ENCODE results near the gene MRPS6. TPM values are rescaled to one million over a fixed set of nuclear protein-coding genes. Genes with fewer than 3 reads are reported as not detected.

MRPS6 gene
- total RNA-seq, 1 experiment from 2014 or later = 43.5 TPM

DNA sequence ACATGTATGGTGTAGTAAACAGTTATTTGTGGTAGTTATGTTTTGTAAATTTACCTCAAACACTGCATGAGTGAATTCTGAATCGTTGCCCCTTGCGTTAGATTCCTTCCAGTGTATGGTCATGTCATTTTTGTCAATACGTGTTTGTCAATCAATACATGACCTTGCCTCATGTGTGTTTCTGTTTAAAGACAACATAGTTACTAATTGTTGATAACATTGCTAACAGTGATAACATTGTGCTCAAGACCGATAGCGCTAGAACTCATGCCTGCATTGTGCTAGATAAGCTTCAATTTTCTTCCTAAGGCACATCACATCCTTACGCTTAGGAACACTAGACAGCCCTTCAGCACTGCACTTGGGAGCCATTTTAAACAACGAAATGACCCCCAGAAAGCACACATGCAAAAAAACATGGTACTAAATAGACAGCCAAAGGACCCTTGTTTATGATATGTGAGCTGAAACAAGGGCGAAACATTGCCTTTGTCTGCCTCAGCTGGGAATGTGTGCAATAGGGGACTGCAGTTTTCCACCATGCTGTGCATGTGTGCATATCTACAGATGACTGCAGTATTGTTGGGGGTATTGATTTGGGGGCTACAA is 37.3 kb downstream of the MRPS6 start:
- no peak overlapping the region for H3K27ac Mint-ChIP-seq (ENCODE audit: unreplicated experiment)
- no peaks in the 10 kb centered on the region for H3K36me3 Mint-ChIP-seq (ENCODE audit: insufficient read depth, unreplicated experiment)
- H3K4me1 Mint-ChIP-seq (ENCODE audit: low read depth, unreplicated experiment) = peaks cover 10% of the 10 kb centered on the region
- intact Hi-C loops (cut with micrococcal nuclease; ENCODE audit: unreplicated experiment) = no loop called here
- H3K27me3 Mint-ChIP-seq (ENCODE audit: unreplicated experiment) = no peaks in the 10 kb centered on the region
- CTCF ChIA-PET = no interaction called here
- H3K9me3 Mint-ChIP-seq (ENCODE audit: low read depth, unreplicated experiment) = no peaks in the 10 kb centered on the region
- no peak for TF ChIP-seq CTCF (IDR thresholded peaks at IDR 0.05; ENCODE audit: unreplicated experiment)
- no peak for DNase-seq
- no TSS peak for BruUV-seq (replicated peaks)
- no peak overlapping the region for H3K4me3 Mint-ChIP-seq (ENCODE audit: low read depth, unreplicated experiment)

DNA sequence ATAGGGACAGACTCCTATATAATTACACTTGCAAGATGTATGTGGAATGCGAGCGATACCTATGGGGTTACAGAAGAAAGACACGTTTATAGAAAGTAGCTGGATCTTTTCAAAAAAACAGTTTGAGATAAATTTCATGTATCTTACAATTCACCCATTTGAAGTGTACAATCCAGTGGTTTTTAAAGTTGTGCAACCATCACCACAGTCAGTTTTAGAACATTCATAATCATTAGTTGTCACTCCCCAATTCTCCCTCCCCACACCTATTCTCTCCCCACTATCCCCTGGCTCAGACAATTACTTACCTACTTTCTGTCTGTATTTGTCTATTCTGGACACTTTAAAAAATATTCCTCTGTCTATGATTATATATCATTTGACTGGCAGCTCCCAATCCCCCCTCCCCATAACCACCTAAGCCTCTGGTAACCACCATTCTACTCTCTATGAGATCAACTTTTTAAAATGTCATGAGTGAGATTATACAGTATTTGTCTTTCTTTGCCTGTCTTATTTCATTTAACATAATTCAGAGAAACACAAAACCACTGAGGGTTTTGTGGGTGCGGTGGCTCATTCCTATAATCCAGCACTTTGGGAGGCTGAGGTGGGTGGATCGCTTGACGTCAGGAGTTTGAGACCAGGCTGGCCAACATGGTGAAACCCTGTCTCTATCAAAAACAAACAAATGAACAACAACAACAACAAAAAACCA is 39.1 kb downstream of the MRPS6 start:
- no peak for DNase-seq
- TF ChIP-seq CTCF (IDR thresholded peaks at IDR 0.05; ENCODE audit: unreplicated experiment) = no peak
- BruUV-seq (replicated peaks) = no TSS peak
- H3K4me1 Mint-ChIP-seq (ENCODE audit: low read depth, unreplicated experiment) = peaks cover 10% of the 10 kb centered on the region
- intact Hi-C loops (cut with micrococcal nuclease; ENCODE audit: unreplicated experiment) = no loop called here
- CTCF ChIA-PET = no interaction called here
- H3K9me3 Mint-ChIP-seq (ENCODE audit: low read depth, unreplicated experiment) = no peaks in the 10 kb centered on the region
- no peaks in the 10 kb centered on the region for H3K36me3 Mint-ChIP-seq (ENCODE audit: insufficient read depth, unreplicated experiment)
- H3K27me3 Mint-ChIP-seq (ENCODE audit: unreplicated experiment) = no peaks in the 10 kb centered on the region
- no peak overlapping the region for H3K27ac Mint-ChIP-seq (ENCODE audit: unreplicated experiment)
- no peak overlapping the region for H3K4me3 Mint-ChIP-seq (ENCODE audit: low read depth, unreplicated experiment)

DNA sequence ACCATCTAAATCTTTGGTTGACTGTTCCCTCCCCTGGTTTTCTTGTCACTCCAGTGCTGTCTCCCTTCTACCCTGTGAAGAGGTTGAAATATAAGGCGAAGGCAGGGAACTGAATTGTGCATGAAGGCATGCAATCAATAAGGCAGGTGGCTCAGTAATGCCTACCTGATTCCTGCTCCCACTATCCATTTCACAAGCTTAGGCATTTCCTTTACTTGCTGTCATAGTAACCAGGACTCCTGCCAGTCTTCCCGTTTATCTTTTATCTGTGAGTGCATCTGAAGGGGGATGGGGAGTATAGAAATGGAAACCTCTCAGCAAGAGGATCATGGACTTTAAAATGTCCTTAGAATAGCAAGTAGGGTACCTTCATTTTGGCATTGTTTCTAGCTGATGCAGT is 40.5 kb downstream of the MRPS6 start:
- H3K27ac Mint-ChIP-seq (ENCODE audit: unreplicated experiment) = no peak overlapping the region
- no peaks in the 10 kb centered on the region for H3K27me3 Mint-ChIP-seq (ENCODE audit: unreplicated experiment)
- DNase-seq = no peak
- no TSS peak for BruUV-seq (replicated peaks)
- no peaks in the 10 kb centered on the region for H3K9me3 Mint-ChIP-seq (ENCODE audit: low read depth, unreplicated experiment)
- no peak overlapping the region for H3K4me3 Mint-ChIP-seq (ENCODE audit: low read depth, unreplicated experiment)
- TF ChIP-seq CTCF (IDR thresholded peaks at IDR 0.05; ENCODE audit: unreplicated experiment) = no peak
- CTCF ChIA-PET = no interaction called here
- H3K4me1 Mint-ChIP-seq (ENCODE audit: low read depth, unreplicated experiment) = peaks cover 10% of the 10 kb centered on the region
- H3K36me3 Mint-ChIP-seq (ENCODE audit: insufficient read depth, unreplicated experiment) = no peaks in the 10 kb centered on the region
- intact Hi-C loops (cut with micrococcal nuclease; ENCODE audit: unreplicated experiment) = no loop called here

- TF ChIP-seq CTCF (IDR thresholded peaks at IDR 0.05; ENCODE audit: unreplicated experiment) = no peak
- no peaks in the 10 kb centered on the region for H3K9me3 Mint-ChIP-seq (ENCODE audit: low read depth, unreplicated experiment)
- CTCF ChIA-PET = no interaction called here
- BruUV-seq (replicated peaks) = no TSS peak
- intact Hi-C loops (cut with micrococcal nuclease; ENCODE audit: unreplicated experiment) = no loop called here
- DNase-seq = no peak
- no peak overlapping the region for H3K4me3 Mint-ChIP-seq (ENCODE audit: low read depth, unreplicated experiment)
- no peaks in the 10 kb centered on the region for H3K27me3 Mint-ChIP-seq (ENCODE audit: unreplicated experiment)
- no peaks in the 10 kb centered on the region for H3K36me3 Mint-ChIP-seq (ENCODE audit: insufficient read depth, unreplicated experiment)
- no peak overlapping the region for H3K27ac Mint-ChIP-seq (ENCODE audit: unreplicated experiment)
- H3K4me1 Mint-ChIP-seq (ENCODE audit: low read depth, unreplicated experiment) = peaks cover 10% of the 10 kb centered on the region
These were observed 41.8 kb downstream of the MRPS6 start for GRCh38 chr21:34115160-34115559.

Data from Calu3 (cell line).